A673 (cell line): ENCODE data around the gene TSHZ2.

ENCODE experiments used
- EZH2 ChIP-seq: fragments of 200-600 bp; sonication (generic); IDR thresholded peaks from 2 replicates; pipeline ENCODE4 v1.6.1; 2017; ENCODE audit warnings: borderline replicate concordance, low read depth, mild to moderate bottlenecking, mixed read lengths, antibody characterized with exemption, low read length; ENCODE audit not compliant: poor library complexity, severe bottlenecking
- TF ChIP-seq, protein P1 (sequence below): fragments of 300-800, 200-600 bp; sonication (generic); conservative IDR thresholded peaks from 2 replicates; pipeline ENCODE4 v1.5.1; 2017; ENCODE audit warnings: low read depth, mild to moderate bottlenecking, antibody characterized with exemption, low read length, moderate library complexity, mixed read lengths

- TF ChIP-seq, protein P1, sequence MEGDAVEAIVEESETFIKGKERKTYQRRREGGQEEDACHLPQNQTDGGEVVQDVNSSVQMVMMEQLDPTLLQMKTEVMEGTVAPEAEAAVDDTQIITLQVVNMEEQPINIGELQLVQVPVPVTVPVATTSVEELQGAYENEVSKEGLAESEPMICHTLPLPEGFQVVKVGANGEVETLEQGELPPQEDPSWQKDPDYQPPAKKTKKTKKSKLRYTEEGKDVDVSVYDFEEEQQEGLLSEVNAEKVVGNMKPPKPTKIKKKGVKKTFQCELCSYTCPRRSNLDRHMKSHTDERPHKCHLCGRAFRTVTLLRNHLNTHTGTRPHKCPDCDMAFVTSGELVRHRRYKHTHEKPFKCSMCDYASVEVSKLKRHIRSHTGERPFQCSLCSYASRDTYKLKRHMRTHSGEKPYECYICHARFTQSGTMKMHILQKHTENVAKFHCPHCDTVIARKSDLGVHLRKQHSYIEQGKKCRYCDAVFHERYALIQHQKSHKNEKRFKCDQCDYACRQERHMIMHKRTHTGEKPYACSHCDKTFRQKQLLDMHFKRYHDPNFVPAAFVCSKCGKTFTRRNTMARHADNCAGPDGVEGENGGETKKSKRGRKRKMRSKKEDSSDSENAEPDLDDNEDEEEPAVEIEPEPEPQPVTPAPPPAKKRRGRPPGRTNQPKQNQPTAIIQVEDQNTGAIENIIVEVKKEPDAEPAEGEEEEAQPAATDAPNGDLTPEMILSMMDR, result no peak
- TF ChIP-seq EZH2, result no peak
These were observed 1.0 kb downstream of the TSHZ2 start for GRCh38 chr20:52972965-52973819.
